ENCODE measurements around the gene MTMR10. TPM values are rescaled to one million over a fixed set of nuclear protein-coding genes. Genes with fewer than 3 reads are reported as not detected.

MTMR10 gene
- polyA plus RNA-seq, 3 donors: 8.1 to 36.8 (median 20.5) TPM

DNA sequence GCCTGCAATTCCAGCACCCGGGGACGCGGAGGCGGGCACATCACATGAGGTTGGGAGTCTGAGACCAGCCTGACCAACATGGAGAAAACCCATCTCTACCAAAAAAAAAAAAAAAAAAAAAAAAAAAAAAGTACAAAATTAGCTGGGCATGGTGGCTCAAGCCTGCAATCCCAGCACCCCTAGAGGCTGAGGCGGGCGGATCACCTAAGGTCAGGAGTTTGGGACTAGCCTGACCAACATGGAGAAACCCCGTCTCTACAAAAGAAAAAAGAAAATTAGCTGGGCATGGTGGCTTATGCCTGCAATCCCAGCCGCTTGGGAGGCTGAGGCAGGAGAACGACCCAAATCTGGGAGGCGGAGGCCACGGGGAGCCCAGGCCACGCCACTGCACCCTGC lies 95.2 kb downstream of the MTMR10 start:
- WGBS, 3 donors: 86 to 89% (median 88%) methylated on average over 11 to 12 of the region's 12 CpGs
- no peak overlapping the region for H3K27ac ChIP-seq (ENCODE audit: low read depth, low read length)

GRCh38 chr15:30895461-30896210 lies 95.8 kb downstream of the MTMR10 start:
- WGBS, 3 donors: 92 to 94% (median 94%) methylated on average over 33 of the region's 33 CpGs
- no peak overlapping the region for H3K27ac ChIP-seq (ENCODE audit: low read depth, low read length)

DNA sequence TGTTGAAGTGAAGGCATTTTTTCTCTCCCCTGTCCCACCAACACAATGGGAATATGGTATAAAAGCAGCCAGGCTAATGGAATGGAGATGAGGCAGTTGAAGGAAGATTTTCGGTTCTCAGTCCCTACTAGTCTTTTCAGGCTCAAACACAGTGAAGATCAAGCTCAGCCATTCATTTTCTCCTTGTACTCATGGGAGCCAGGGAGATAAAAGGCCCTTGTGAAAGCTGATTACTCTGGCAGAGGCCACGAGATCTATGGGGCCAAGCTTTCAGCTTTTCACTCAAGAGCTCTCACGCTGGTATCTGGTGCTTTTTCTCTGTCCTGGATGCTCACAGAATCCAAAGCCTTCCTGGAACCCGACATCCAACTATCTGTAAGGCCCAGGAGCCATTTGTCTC lies 102.2 kb downstream of the MTMR10 start:
- 73 to 77% (median 76%) methylated on average over 4 of the region's 4 CpGs for WGBS, 3 donors
- H3K27ac ChIP-seq (ENCODE audit: low read depth, low read length): no peak overlapping the region

Other genes starting within 250 kb of the MTMR10 start
- gene FAN1, start 87.7 kb downstream of the MTMR10 start, polyA plus RNA-seq: 1 to 10 TPM; 8.7 to 8.8 (median 8.7) TPM
- gene TRPM1, start 110.1 kb upstream of the MTMR10 start, polyA plus RNA-seq: 1 to 10 TPM in 1 of 3 donors, under 1 TPM in 1, not detected in 1; 0.24 to 1.5 TPM